NCI-H1417 (cell line): Measurements from ENCODE around the gene OR6P1.

Source experiments
- DNase-seq, 3 experiments: peaks; one replicate each; lab custom pipeline; 2025; lab: John Stamatoyannopoulos, UW

OR6P1 gene

GRCh38 chr1:158570480-158570879 lies at the start of gene OR6P1:
Gene OR6P1, minus strand, starts transcription at chr1:158570580. Its CDS starts 6,976 bp downstream, at chr1:158563604.
- DNase-seq, result no peak

- no peak for DNase-seq
These were observed 43.4 kb upstream of the OR6P1 start for GRCh38 chr1:158613764-158614163.

- DNase-seq, result no peak
These were observed 41.5 kb upstream of the OR6P1 start for GRCh38 chr1:158611916-158612315.

- no peak for DNase-seq
These were observed 36.9 kb upstream of the OR6P1 start for GRCh38 chr1:158607296-158607695.

GRCh38 chr1:158604968-158605367 lies 34.6 kb upstream of the OR6P1 start, which contains the start of gene OR10Z1:
Gene OR10Z1, plus strand, starts transcription at chr1:158605268. Its CDS starts 1,171 bp downstream, at chr1:158606439.
- DNase-seq, result no peak

GRCh38 chr1:158600735-158601134 lies 30.4 kb upstream of the OR6P1 start:
- no peak for DNase-seq

- no peak for DNase-seq
These were observed 16.6 kb upstream of the OR6P1 start for GRCh38 chr1:158586942-158587341.

- DNase-seq, result no peak
These were observed 13.6 kb upstream of the OR6P1 start for GRCh38 chr1:158583962-158584361.

GRCh38 chr1:158579733-158580132 lies 9.4 kb upstream of the OR6P1 start, which contains the start of gene OR10X1:
Gene OR10X1, minus strand, starts transcription at chr1:158579899. Its CDS starts 0 bp downstream, at chr1:158579899.
- no peak for DNase-seq

GRCh38 chr1:158577561-158577960 lies 7.2 kb upstream of the OR6P1 start:
- no peak for DNase-seq

- no peak for DNase-seq
These were observed 1.8 kb upstream of the OR6P1 start for GRCh38 chr1:158572226-158572625.

- DNase-seq, result no peak
These were observed 5.8 kb downstream of the OR6P1 start for GRCh38 chr1:158564608-158565007.

- no peak for DNase-seq
These were observed 6.5 kb downstream of the OR6P1 start for GRCh38 chr1:158563853-158564252.

- no peak for DNase-seq
These were observed 10.7 kb downstream of the OR6P1 start for GRCh38 chr1:158559696-158560095.

GRCh38 chr1:158554352-158554751 lies 16.0 kb downstream of the OR6P1 start, which contains the start of gene OR6Y1:
Gene OR6Y1, minus strand, starts transcription at chr1:158554405. Its CDS starts 6,300 bp downstream, at chr1:158548105.
- DNase-seq, result no peak

GRCh38 chr1:158552296-158552695 lies 18.1 kb downstream of the OR6P1 start:
- no peak for DNase-seq

- DNase-seq, result no peak
These were observed 22.8 kb downstream of the OR6P1 start for GRCh38 chr1:158547533-158547932.

- DNase-seq, result no peak
These were observed 32.8 kb downstream of the OR6P1 start for GRCh38 chr1:158537609-158538008.

- DNase-seq, result no peak
These were observed 35.9 kb downstream of the OR6P1 start for GRCh38 chr1:158534496-158534895.

- DNase-seq, result peak in 2 of 3 experiments; percentile 18 to 63
These were observed 43.1 kb downstream of the OR6P1 start for GRCh38 chr1:158527190-158527815.

- DNase-seq, result no peak
These were observed 48.7 kb downstream of the OR6P1 start for GRCh38 chr1:158521666-158522058.

- no peak for DNase-seq
These were observed 49.3 kb downstream of the OR6P1 start for GRCh38 chr1:158520955-158521665.

GRCh38 chr1:158520021-158520420 lies 50.4 kb downstream of the OR6P1 start:
- DNase-seq, result no peak
